SK-N-SH treated with all-trans-retinoic acid at 6 μM for 48 hours (cell line): ENCODE measurements around the gene ABCC11.

Experiments
- ATAC-seq: fragments of 200-7000 bp; cut with Tn5 transposase; 3 replicates; pipeline ENCODE4 v1.9.1; 2020; ENCODE audit warnings: mild to moderate bottlenecking, moderate library complexity
- ARNTL ChIP-seq: fragments of 450-650 bp; formaldehyde crosslinking; IDR thresholded peaks from 2 replicates; pipeline ENCODE4 v1.5.0; 2020; ENCODE audit warnings: low read depth, mild to moderate bottlenecking, moderate library complexity, borderline replicate concordance
- BACH2 ChIP-seq: fragments of 250-450 bp; sonication (Bioruptor Pico); IDR thresholded peaks from 2 replicates; pipeline ENCODE4 v1.9.0; 2021; ENCODE audit warnings: mild to moderate bottlenecking, borderline replicate concordance
- CREB5 ChIP-seq: fragments of 250-450 bp; sonication (Bioruptor Pico); IDR thresholded peaks from 2 replicates; pipeline ENCODE4 v1.5.1; 2020; ENCODE audit warnings: low read depth, mild to moderate bottlenecking, moderate library complexity
- CSDC2 ChIP-seq: fragments of 250-450 bp; sonication (Bioruptor Pico); IDR thresholded peaks from 2 replicates; pipeline ENCODE4 v1.5.0; 2020; ENCODE audit warnings: mild to moderate bottlenecking, moderate library complexity
- CSRNP3 ChIP-seq: fragments of 250-450 bp; sonication (Bioruptor Pico); IDR thresholded peaks from 2 replicates; pipeline ENCODE4 v1.5.1; 2021; ENCODE audit warnings: mild to moderate bottlenecking, moderate library complexity
- ESRRG ChIP-seq: fragments of 250-450 bp; sonication (Bioruptor Pico); IDR thresholded peaks from 2 replicates; pipeline ENCODE4 v1.6.1; 2021; ENCODE audit warnings: mild to moderate bottlenecking
- GLIS3 ChIP-seq: fragments of 250-450 bp; sonication (Bioruptor Pico); IDR thresholded peaks from 2 replicates; pipeline ENCODE4 v1.5.0; 2020; ENCODE audit warnings: mild to moderate bottlenecking, moderate library complexity
- ISL1 ChIP-seq: fragments of 250-450 bp; sonication (Bioruptor Pico); IDR thresholded peaks from 2 replicates; pipeline ENCODE4 v2.1.2; 2022; ENCODE audit warnings: mild to moderate bottlenecking, moderate library complexity
- OSR1 ChIP-seq: fragments of 250-450 bp; sonication (Bioruptor Pico); IDR thresholded peaks from 2 replicates; pipeline ENCODE4 v1.8.0; 2022; ENCODE audit warnings: moderate library complexity, mild to moderate bottlenecking, inconsistent platforms
- PATZ1 ChIP-seq: fragments of 250-450 bp; sonication (Bioruptor Pico); IDR thresholded peaks from 2 replicates; pipeline ENCODE4 v1.8.0; 2020; ENCODE audit warnings: mild to moderate bottlenecking, moderate library complexity, borderline replicate concordance
- POU6F1 ChIP-seq: fragments of 250-450 bp; sonication (Bioruptor Pico); IDR thresholded peaks from 2 replicates; pipeline ENCODE4 v1.8.0; 2021; ENCODE audit warnings: low read depth, mild to moderate bottlenecking, moderate library complexity, borderline replicate concordance
- PPARA ChIP-seq: fragments of 250-450 bp; sonication (Bioruptor Pico); IDR thresholded peaks from 2 replicates; pipeline ENCODE4 v1.5.0; 2020; ENCODE audit warnings: mild to moderate bottlenecking, borderline replicate concordance
- RARB ChIP-seq: fragments of 250-450 bp; sonication (Bioruptor Pico); IDR thresholded peaks from 2 replicates; pipeline ENCODE4 v1.8.0; 2021; ENCODE audit warnings: mild to moderate bottlenecking, moderate library complexity
- SNAI2 ChIP-seq: fragments of 250-450 bp; sonication (Bioruptor Pico); IDR thresholded peaks from 2 replicates; pipeline ENCODE4 v1.5.0; 2020; ENCODE audit warnings: mild to moderate bottlenecking, moderate library complexity
- TCF4 ChIP-seq: fragments of 250-450 bp; sonication (Bioruptor Pico); IDR thresholded peaks from 2 replicates; pipeline ENCODE4 v1.8.0; 2021; ENCODE audit warnings: mild to moderate bottlenecking, moderate library complexity, borderline replicate concordance
- TOX ChIP-seq: fragments of 250-450 bp; sonication (Bioruptor Pico); IDR thresholded peaks from 2 replicates; pipeline ENCODE4 v1.8.0; 2021; ENCODE audit warnings: mild to moderate bottlenecking, moderate library complexity, borderline replicate concordance
- TSHZ2 ChIP-seq: fragments of 250-450 bp; sonication (Bioruptor Pico); IDR thresholded peaks from 2 replicates; pipeline ENCODE4 v1.5.0; 2020; ENCODE audit warnings: mild to moderate bottlenecking, moderate library complexity
- ZC3H10 ChIP-seq: fragments of 250-450 bp; sonication (Bioruptor Pico); IDR thresholded peaks from 2 replicates; pipeline ENCODE4 v1.5.1; 2021; ENCODE audit warnings: mild to moderate bottlenecking, moderate library complexity
- ZFP3 ChIP-seq: fragments of 250-450 bp; sonication (Bioruptor Pico); IDR thresholded peaks from 2 replicates; pipeline ENCODE4 v1.5.0; 2020; ENCODE audit warnings: mild to moderate bottlenecking, moderate library complexity
- ZFP30 ChIP-seq: fragments of 450-650 bp; formaldehyde crosslinking; IDR thresholded peaks from 2 replicates; pipeline ENCODE4 v1.5.0; 2022; ENCODE audit warnings: mild to moderate bottlenecking, moderate library complexity
- ZNF565 ChIP-seq: fragments of 450-650 bp; formaldehyde crosslinking; conservative IDR thresholded peaks from 2 replicates; pipeline ENCODE4 v1.5.0; 2020; ENCODE audit warnings: low read depth, mild to moderate bottlenecking, moderate library complexity
- ZNF70 ChIP-seq: fragments of 450-650 bp; formaldehyde crosslinking; IDR thresholded peaks from 2 replicates; pipeline ENCODE4 v1.5.0; 2020; ENCODE audit warnings: mild to moderate bottlenecking, moderate library complexity
- ZNF8 ChIP-seq: fragments of 450-650 bp; formaldehyde crosslinking; IDR thresholded peaks from 2 replicates; pipeline ENCODE4 v1.5.0; 2020; ENCODE audit warnings: mild to moderate bottlenecking, moderate library complexity

ABCC11 gene

GRCh38 chr16:48201515-48202201 lies 45.7 kb downstream of the ABCC11 start (continued):
- TF ChIP-seq TSHZ2 (CRISPR knock-in tag): no peak
- TF ChIP-seq PPARA (CRISPR knock-in tag): no peak
- no peak for TF ChIP-seq BACH2 (CRISPR knock-in tag)
- no peak for TF ChIP-seq POU6F1 (CRISPR knock-in tag)
- no peak for TF ChIP-seq ZNF565 (CRISPR knock-in tag)
- no peak for TF ChIP-seq ZC3H10 (CRISPR knock-in tag)
- no peak for TF ChIP-seq ARNTL (CRISPR knock-in tag)
- no peak for TF ChIP-seq RARB
- no peak for TF ChIP-seq TCF4 (CRISPR knock-in tag)
- TF ChIP-seq GLIS3 (CRISPR knock-in tag): no peak
- no peak for TF ChIP-seq ZNF8 (CRISPR knock-in tag)
- no peak for TF ChIP-seq CSDC2 (CRISPR knock-in tag)
- no peak for TF ChIP-seq ISL1
- TF ChIP-seq TOX: no peak
- no peak for TF ChIP-seq SNAI2 (CRISPR knock-in tag)
- no peak for TF ChIP-seq ZNF70 (CRISPR knock-in tag)

GRCh38 chr16:48197294-48197693 lies 50.0 kb downstream of the ABCC11 start:
- no peak for ATAC-seq

More at GRCh38 chr16:48197294-48197693, 50.0 kb downstream of the ABCC11 start:
- no peak for TF ChIP-seq ISL1
- TF ChIP-seq ZFP30: no peak
- TF ChIP-seq TSHZ2 (CRISPR knock-in tag): no peak
- TF ChIP-seq TCF4 (CRISPR knock-in tag): no peak
- TF ChIP-seq TOX: no peak
- TF ChIP-seq CREB5 (CRISPR knock-in tag): no peak
- TF ChIP-seq PPARA (CRISPR knock-in tag): no peak
- TF ChIP-seq SNAI2 (CRISPR knock-in tag): no peak
- no peak for TF ChIP-seq ESRRG (CRISPR knock-in tag)
- no peak for TF ChIP-seq ZFP3
- no peak for TF ChIP-seq GLIS3 (CRISPR knock-in tag)
- no peak for TF ChIP-seq ZC3H10 (CRISPR knock-in tag)
- no peak for TF ChIP-seq OSR1
- TF ChIP-seq BACH2 (CRISPR knock-in tag): no peak
- TF ChIP-seq PATZ1 (CRISPR knock-in tag): no peak
- no peak for TF ChIP-seq ZNF70 (CRISPR knock-in tag)
- TF ChIP-seq RARB: no peak
- no peak for TF ChIP-seq CSRNP3 (CRISPR knock-in tag)
- TF ChIP-seq POU6F1 (CRISPR knock-in tag): no peak
- no peak for TF ChIP-seq CSDC2 (CRISPR knock-in tag)
- TF ChIP-seq, all 23 proteins: peak for 0
